Panc1 (cell line): ENCODE results near the gene HIC2. TPM values are rescaled to one million over a fixed set of nuclear protein-coding genes. Genes with fewer than 3 reads are reported as not detected.
"Not testable (repeated sequence)": the region's sequence is repeated elsewhere in the genome, so short reads cannot be mapped to it uniquely, and the experiment has no call there.

ENCODE experiments used
- ATAC-seq: fragments of 200-7000 bp; cut with Tn5 transposase; 2 replicates; pipeline ENCODE4 v1.9.1; 2020; ENCODE audit warnings: mild to moderate bottlenecking, moderate library complexity
- BruUV-seq: library from RNA; stranded (reverse); fragments of 400-500 nt; replicated peaks from 2 replicates; lab custom pipeline; 2021; lab: Mats Ljungman, UMichigan
- CTCF ChIA-PET: fragments of 300-600 bp; sonication (Branson Sonifier 250); formaldehyde crosslinking; loops from one replicate; lab custom pipeline; 2022; ENCODE audit warnings: antibody characterized with exemption; lab: Charles Lee
- POLR2A ChIA-PET: fragments of 300-600 bp; sonication (Branson Sonifier 250); formaldehyde crosslinking; loops from one replicate; lab custom pipeline; 2022; ENCODE audit warnings: antibody characterized with exemption; lab: Charles Lee
- DNase-seq: peaks from one replicate; pipeline ENCODE4 v3.0.0-alpha.2; 2010; ENCODE audit warnings: low read depth, low spot score
- H3K27ac ChIP-seq: 2 replicates; pipeline ENCODE4 v1.5.1; 2011; ENCODE audit warnings: mild to moderate bottlenecking, low read length, inconsistent platforms
- H3K27me3 ChIP-seq: fragments of 200-500 bp; sonication (Bioruptor generic); 2 replicates; pipeline ENCODE4 v1.6.0; 2014; ENCODE audit warnings: low read length, inconsistent platforms; ENCODE audit not compliant: control insufficient read depth, insufficient read depth
- H3K36me3 ChIP-seq: fragments of 200-500 bp; sonication (Bioruptor generic); 2 replicates; pipeline ENCODE4 v1.5.1; 2014; ENCODE audit warnings: inconsistent platforms, mild to moderate bottlenecking, low read length, moderate library complexity; ENCODE audit not compliant: control insufficient read depth, insufficient read depth
- H3K4me1 ChIP-seq: 2 replicates; pipeline ENCODE4 v1.5.1; 2011; ENCODE audit warnings: inconsistent platforms, mild to moderate bottlenecking, low read length, moderate library complexity; ENCODE audit not compliant: control insufficient read depth, insufficient read depth
- H3K4me3 ChIP-seq, 2 experiments: 2 replicates each; pipeline ENCODE4 v1.5.1; 2011 to 2012; ENCODE audit warnings: low read depth in 2 of 2, low read length in 2 of 2, mild to moderate bottlenecking in 2 of 2, inconsistent platforms in 1 of 2, moderate library complexity in 1 of 2
- H3K9me3 ChIP-seq: fragments of 200-500 bp; sonication (Bioruptor generic); 2 replicates; pipeline ENCODE4 v1.5.1; 2014; ENCODE audit warnings: low read depth, mild to moderate bottlenecking, inconsistent platforms, low read length, moderate library complexity; ENCODE audit not compliant: control insufficient read depth, insufficient read depth
- in situ Hi-C: cut with HindIII; loops from 2 replicates; pipeline ENCODE4 v1.10.0; 2016; ENCODE audit warnings: low sequenced_read_pairs, low pct_unique_long_range_greater_than_20kb
- intact Hi-C: fragments of 100-400 bp; cut with micrococcal nuclease; formaldehyde crosslinking; loops from one replicate; pipeline ENCODE4 v1.10.0; 2022; ENCODE audit not compliant: unreplicated experiment
- total RNA-seq: library from RNA; stranded (reverse); gene quantifications from one replicate; pipeline ENCODE4 v1.2.1, GENCODE V29; 2021; ENCODE audit not compliant: unreplicated experiment

HIC2 gene
- total RNA-seq, 1 experiment from 2014 or later, result 7.3 TPM

DNA sequence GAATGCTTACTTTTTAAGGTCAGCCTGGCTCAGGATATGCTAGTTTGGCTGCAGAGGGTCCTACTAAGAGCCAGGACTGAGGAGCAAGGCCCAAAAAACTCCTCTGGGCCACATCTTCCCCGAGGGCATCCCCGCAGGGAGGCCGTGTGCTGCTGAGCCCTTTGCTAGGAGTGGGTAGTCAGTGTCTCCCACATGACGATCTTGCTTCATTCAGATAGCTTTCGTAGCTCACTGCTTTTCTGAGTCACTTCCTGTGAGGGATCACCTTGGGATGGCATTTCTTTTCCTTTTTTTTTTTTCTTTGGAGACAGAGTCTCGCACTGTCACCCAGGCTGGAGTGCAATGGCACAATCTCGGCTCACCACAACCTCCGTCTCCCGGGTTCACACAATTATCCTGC lies 27.2 kb upstream of the HIC2 start:
- POLR2A ChIA-PET, in situ Hi-C loops, H3K9me3 ChIP-seq, DNase-seq, H3K27me3 ChIP-seq, ATAC-seq, H3K4me3 ChIP-seq, H3K4me1 ChIP-seq, BruUV-seq, H3K27ac ChIP-seq, H3K36me3 ChIP-seq, CTCF ChIA-PET, intact Hi-C loops: not testable (repeated sequence)

DNA sequence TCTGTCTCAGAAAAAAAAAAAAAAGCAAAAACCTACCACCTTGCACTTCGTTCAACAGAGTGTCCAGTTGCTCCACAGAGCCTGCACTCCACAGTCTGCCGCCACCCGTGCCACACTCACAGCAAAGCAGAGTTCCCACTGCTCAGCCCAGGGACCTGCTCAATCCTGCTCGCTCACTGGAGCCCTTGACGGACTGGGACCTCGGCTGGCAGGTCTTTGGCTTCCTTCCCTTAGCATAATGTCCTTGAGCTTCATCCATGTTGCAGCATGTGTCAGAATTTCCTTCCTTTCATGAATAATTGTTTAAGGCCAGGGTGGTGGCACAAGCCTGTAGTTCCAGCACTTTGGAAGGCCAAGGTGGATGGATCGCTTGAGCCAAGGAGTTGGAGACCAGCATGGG lies 22.6 kb upstream of the HIC2 start:
- BruUV-seq, intact Hi-C loops, CTCF ChIA-PET, ATAC-seq, in situ Hi-C loops, H3K36me3 ChIP-seq, DNase-seq, H3K27me3 ChIP-seq, H3K4me1 ChIP-seq, H3K27ac ChIP-seq, POLR2A ChIA-PET, H3K9me3 ChIP-seq, H3K4me3 ChIP-seq: not testable (repeated sequence)

DNA sequence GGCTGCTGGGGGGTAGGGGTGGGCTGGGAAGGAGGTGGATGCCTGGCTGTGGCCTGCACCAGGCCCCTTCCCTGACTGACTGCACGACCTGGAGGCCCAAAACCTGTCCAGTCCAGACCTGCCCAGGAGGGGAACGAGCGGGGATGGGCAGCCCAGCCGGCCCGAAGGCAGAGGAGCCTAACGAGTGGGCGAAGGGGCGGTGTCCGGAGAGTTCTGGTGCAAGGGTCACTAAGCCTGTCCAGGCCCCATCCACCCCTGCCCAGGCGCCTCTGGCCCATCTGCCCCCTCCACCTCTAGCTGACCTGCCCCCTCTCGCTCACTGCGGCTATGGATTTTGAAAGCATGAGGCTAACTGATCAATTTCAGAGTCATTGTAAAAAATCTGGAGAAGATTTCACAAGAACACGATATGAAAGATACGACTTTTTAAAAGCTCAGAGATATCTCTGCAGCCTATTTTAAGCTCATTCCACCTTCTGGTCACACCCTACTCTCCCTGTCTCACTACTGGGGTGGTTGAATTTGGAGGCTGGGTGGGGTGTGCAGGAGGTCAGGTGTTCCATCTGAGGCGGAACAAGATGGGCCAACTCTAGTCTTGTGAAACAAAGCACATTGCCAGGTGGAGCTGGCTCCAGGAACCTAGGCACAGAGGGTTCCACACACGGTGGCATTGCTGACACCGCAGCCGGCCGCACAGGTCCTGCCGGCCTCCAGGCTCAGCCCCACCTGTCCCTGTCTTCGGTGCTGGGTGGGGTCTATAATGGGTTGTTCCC lies 15.8 kb upstream of the HIC2 start:
- H3K9me3 ChIP-seq, H3K4me1 ChIP-seq, intact Hi-C loops, in situ Hi-C loops, CTCF ChIA-PET, H3K36me3 ChIP-seq, H3K27ac ChIP-seq, DNase-seq, BruUV-seq, ATAC-seq, POLR2A ChIA-PET, H3K27me3 ChIP-seq, H3K4me3 ChIP-seq: not testable (repeated sequence)

DNA sequence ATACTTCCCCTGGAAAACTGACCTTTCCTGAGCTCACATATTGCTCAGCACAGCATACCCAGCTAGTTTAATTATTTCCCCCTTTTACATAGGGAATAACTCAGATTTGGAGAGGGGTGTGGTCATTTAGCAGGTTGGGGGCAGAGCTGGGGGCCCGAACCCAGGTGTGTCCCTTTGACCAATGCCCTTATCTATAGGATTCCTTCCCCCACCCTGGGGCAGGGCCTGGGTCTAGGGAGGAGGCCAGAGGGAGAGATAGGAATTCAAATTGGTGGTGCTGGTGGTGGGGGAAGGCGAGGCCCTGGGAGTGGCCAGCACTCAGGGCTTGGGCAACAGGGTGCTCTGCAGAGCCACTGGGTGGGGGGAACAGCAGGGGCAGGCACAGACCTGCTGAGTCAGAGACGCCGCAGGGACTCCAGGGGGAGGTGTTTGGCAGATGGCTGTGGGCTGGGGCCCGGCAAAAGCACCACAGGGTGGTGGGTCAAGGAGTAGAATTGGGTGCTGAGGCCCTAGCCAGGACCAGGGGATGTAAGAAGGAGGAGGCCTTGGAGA lies 14.3 kb upstream of the HIC2 start:
- H3K4me3 ChIP-seq, DNase-seq, POLR2A ChIA-PET, in situ Hi-C loops, H3K4me1 ChIP-seq, ATAC-seq, BruUV-seq, H3K27ac ChIP-seq, H3K9me3 ChIP-seq, intact Hi-C loops, CTCF ChIA-PET, H3K36me3 ChIP-seq, H3K27me3 ChIP-seq: not testable (repeated sequence)

DNA sequence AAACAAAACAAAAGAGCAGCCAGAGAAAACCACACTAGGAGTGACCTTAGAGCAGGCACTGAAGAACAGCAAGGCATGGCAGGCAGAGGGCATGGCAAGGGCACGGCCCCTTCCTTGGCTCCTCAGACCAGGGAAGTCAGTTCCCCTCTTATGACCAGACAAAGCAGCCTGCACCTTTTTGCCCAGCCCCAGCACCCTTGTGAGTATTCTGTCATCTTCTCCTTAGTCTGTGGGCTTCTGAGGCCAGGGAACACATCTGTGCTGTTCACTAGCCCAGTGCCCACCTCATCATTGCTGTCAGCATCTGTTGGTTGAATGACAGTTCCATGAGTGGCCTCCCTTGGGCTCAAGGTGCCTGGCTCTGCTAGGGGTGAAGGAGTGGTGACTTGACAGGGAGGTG lies 10.0 kb upstream of the HIC2 start:
- H3K27ac ChIP-seq, H3K4me3 ChIP-seq, intact Hi-C loops, H3K9me3 ChIP-seq, BruUV-seq, in situ Hi-C loops, POLR2A ChIA-PET, H3K27me3 ChIP-seq, ATAC-seq, H3K4me1 ChIP-seq, CTCF ChIA-PET, H3K36me3 ChIP-seq, DNase-seq: not testable (repeated sequence)

DNA sequence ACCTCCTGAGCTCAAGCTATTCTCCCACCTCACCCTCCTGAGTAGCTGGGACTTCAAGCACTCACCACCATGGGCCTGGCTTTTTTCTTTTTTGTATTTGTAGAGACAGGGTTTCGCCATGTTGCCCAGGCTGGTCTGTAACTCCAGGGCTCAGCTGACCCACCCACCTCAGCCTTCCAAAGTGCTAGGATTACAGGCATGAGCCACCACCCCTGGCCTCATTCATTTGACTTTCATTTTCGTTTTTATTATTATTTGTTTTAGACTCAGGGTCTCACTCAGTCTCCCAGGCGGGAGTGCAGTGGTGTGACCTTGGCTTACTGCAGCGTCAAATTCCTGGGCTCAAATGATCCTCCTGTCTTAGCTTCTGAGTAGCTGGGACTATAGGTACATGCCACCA lies 9.4 kb upstream of the HIC2 start:
- BruUV-seq, ATAC-seq, H3K4me1 ChIP-seq, DNase-seq, H3K27me3 ChIP-seq, H3K27ac ChIP-seq, H3K4me3 ChIP-seq, POLR2A ChIA-PET, in situ Hi-C loops, H3K36me3 ChIP-seq, intact Hi-C loops, CTCF ChIA-PET, H3K9me3 ChIP-seq: not testable (repeated sequence)

DNA sequence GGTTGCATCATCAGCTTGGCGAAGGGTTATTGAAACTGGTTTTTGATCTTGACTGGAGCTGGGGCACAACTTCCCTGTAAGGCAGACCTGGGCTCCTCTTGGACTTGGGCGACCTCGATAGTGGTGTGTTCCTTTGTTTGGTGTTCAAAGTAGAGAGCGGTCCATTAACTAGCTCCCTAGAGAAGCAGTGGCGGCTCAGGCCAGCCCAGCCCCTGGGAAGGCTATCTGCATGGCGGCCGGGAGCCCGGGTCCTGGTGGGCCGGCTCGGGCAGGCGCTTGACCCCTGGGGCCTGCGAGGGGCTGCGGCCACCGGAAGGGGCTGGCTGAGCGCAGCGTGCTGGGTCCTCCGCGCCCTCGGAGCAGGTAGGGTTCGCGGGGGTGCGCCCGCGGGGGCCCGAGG lies 796 bp upstream of the HIC2 start:
- H3K27ac ChIP-seq, H3K4me1 ChIP-seq, intact Hi-C loops, CTCF ChIA-PET, in situ Hi-C loops, POLR2A ChIA-PET, H3K27me3 ChIP-seq, H3K9me3 ChIP-seq, DNase-seq, H3K4me3 ChIP-seq, BruUV-seq, ATAC-seq, H3K36me3 ChIP-seq: not testable (repeated sequence)
